22Rv1 (cell line): Measurements from ENCODE around the gene PRDM10.

Source experiments
- H3K27ac ChIP-seq: fragments of 450-650 bp; 2 replicates; pipeline ENCODE4 v1.5.1; 2017
- CTCF ChIP-seq: fragments of 450-650 bp; IDR thresholded peaks from 2 replicates; pipeline ENCODE4 v1.5.1; 2017; ENCODE audit warnings: mild to moderate bottlenecking
- ZFX ChIP-seq: fragments of 450-650 bp; IDR thresholded peaks from 2 replicates; pipeline ENCODE4 v1.6.1; 2017; ENCODE audit warnings: antibody characterized with exemption, borderline replicate concordance

PRDM10 gene

GRCh38 chr11:130002352-130002845, at the start of gene PRDM10:
PRDM10 (minus strand) TSS chr11:130002835; CDS start chr11:129960964, 41,871 bp downstream.
- H3K27ac ChIP-seq: peak within 1 kb of the TSS; percentile 100
- no peak for TF ChIP-seq CTCF
- TF ChIP-seq ZFX: no peak

- H3K27ac ChIP-seq: no peak overlapping the region
Measured at GRCh38 chr11:130051082-130051481, 48.4 kb upstream of the PRDM10 start.

GRCh38 chr11:130050257-130050656, 47.6 kb upstream of the PRDM10 start:
- H3K27ac ChIP-seq: no peak overlapping the region
- no peak for TF ChIP-seq CTCF
- TF ChIP-seq ZFX: no peak

More at GRCh38 chr11:130051082-130051481, 48.4 kb upstream of the PRDM10 start:
- TF ChIP-seq CTCF (no peak), ZFX (no peak)

GRCh38 chr11:130049328-130049771, 46.7 kb upstream of the PRDM10 start:
- H3K27ac ChIP-seq: no peak overlapping the region
- TF ChIP-seq ZFX: no peak
- TF ChIP-seq CTCF: no peak

- TF ChIP-seq CTCF (no peak), ZFX (no peak)
- H3K27ac ChIP-seq: no peak overlapping the region
Measured at GRCh38 chr11:130047141-130047540, 44.5 kb upstream of the PRDM10 start.

GRCh38 chr11:130043575-130043974, 40.9 kb upstream of the PRDM10 start:
- TF ChIP-seq ZFX (no peak), CTCF (no peak)

GRCh38 chr11:130042093-130042591, 39.5 kb upstream of the PRDM10 start:
- no peak overlapping the region for H3K27ac ChIP-seq

More at GRCh38 chr11:130043575-130043974, 40.9 kb upstream of the PRDM10 start:
- no peak overlapping the region for H3K27ac ChIP-seq

More at GRCh38 chr11:130042093-130042591, 39.5 kb upstream of the PRDM10 start:
- no peak for TF ChIP-seq CTCF
- TF ChIP-seq ZFX: no peak
